Nephron (organoid): ENCODE results near the gene EGR2.
A peak's percentile ranks its signal among the peaks of the same experiment; 100 is the strongest.

ENCODE experiments used
- H3K27ac Mint-ChIP-seq, 3 experiments: 2 replicates each; pipeline ENCODE4 v1.8.0; 2020; ENCODE audit warnings: mixed read lengths in 3 of 3, mild to moderate bottlenecking in 2 of 3, moderate library complexity in 1 of 3
- H3K27me3 Mint-ChIP-seq: 2 replicates; pipeline ENCODE4 v1.8.0; 2021; ENCODE audit warnings: low read depth, mild to moderate bottlenecking, moderate library complexity, mixed read lengths
- H3K36me3 Mint-ChIP-seq: 2 replicates; pipeline ENCODE4 v1.8.0; 2020; ENCODE audit warnings: low read depth, mixed read lengths
- H3K4me1 Mint-ChIP-seq: 2 replicates; pipeline ENCODE4 v1.8.0; 2020; ENCODE audit warnings: mixed read lengths
- H3K4me3 Mint-ChIP-seq, 3 experiments: 2 replicates each; pipeline ENCODE4 v1.8.0; 2020; ENCODE audit warnings: mild to moderate bottlenecking in 3 of 3, mixed read lengths in 3 of 3, moderate library complexity in 2 of 3
- H3K9me3 Mint-ChIP-seq: 2 replicates; pipeline ENCODE4 v1.8.0; 2020; ENCODE audit warnings: mixed read lengths
- CTCF ChIP-seq, 3 experiments: fragments of 200-600 bp; sonication (generic); IDR thresholded peaks; one replicate each; pipeline ENCODE4 v1.5.0; 2021; ENCODE audit warnings: antibody characterized with exemption in 3 of 3; ENCODE audit not compliant: unreplicated experiment in 3 of 3

EGR2 gene

GRCh38 chr10:62763155-62763554 is 53.0 kb downstream of the EGR2 start:
- no peaks in the 10 kb centered on the region for H3K36me3 Mint-ChIP-seq
- H3K27me3 Mint-ChIP-seq: peaks cover 5% of the 10 kb centered on the region
- no peaks in the 10 kb centered on the region for H3K9me3 Mint-ChIP-seq
- TF ChIP-seq CTCF (IDR thresholded peaks at IDR 0.05; ENCODE audit: unreplicated experiment in 3 of 3): no peak
- H3K4me3 Mint-ChIP-seq: no peak overlapping the region
- peak overlapping the region in 1 of 3 experiments; percentile 25 for H3K27ac Mint-ChIP-seq
- H3K4me1 Mint-ChIP-seq: peaks cover 17% of the 10 kb centered on the region
